Ishikawa (cell line): ENCODE results near the gene ACO1.

Experiments
- CEBPB ChIP-seq: IDR thresholded peaks from 2 replicates; pipeline ENCODE4 v1.6.1; 2012
- CREB1 ChIP-seq: IDR thresholded peaks from 2 replicates; pipeline ENCODE4 v1.6.1; 2012; ENCODE audit warnings: low read depth
- EP300 ChIP-seq: IDR thresholded peaks from 2 replicates; pipeline ENCODE4 v1.6.1; 2012; ENCODE audit warnings: borderline replicate concordance
- FOXM1 ChIP-seq: IDR thresholded peaks from 2 replicates; pipeline ENCODE4 v1.6.1; 2012; ENCODE audit warnings: low read depth, borderline replicate concordance
- REST ChIP-seq: IDR thresholded peaks from 2 replicates; pipeline ENCODE4 v1.6.1; 2012; ENCODE audit warnings: low read depth, mild to moderate bottlenecking
- TAF1 ChIP-seq: IDR thresholded peaks from 2 replicates; pipeline ENCODE4 v1.6.1; 2012; ENCODE audit warnings: low read depth, mild to moderate bottlenecking
- TCF12 ChIP-seq: IDR thresholded peaks from 2 replicates; pipeline ENCODE4 v1.6.1; 2012; ENCODE audit warnings: low read depth
- TEAD4 ChIP-seq: IDR thresholded peaks from 2 replicates; pipeline ENCODE4 v1.6.1; 2012
- USF1 ChIP-seq: IDR thresholded peaks from 2 replicates; pipeline ENCODE4 v1.6.1; 2012
- YY1 ChIP-seq: IDR thresholded peaks from 2 replicates; pipeline ENCODE4 v1.6.1; 2012; ENCODE audit warnings: low read depth
- ZBTB7A ChIP-seq: IDR thresholded peaks from 2 replicates; pipeline ENCODE4 v1.6.1; 2012; ENCODE audit warnings: low read depth
- TF ChIP-seq, protein P1 (sequence below): IDR thresholded peaks from 2 replicates; pipeline ENCODE4 v1.6.1; 2012

DNA sequence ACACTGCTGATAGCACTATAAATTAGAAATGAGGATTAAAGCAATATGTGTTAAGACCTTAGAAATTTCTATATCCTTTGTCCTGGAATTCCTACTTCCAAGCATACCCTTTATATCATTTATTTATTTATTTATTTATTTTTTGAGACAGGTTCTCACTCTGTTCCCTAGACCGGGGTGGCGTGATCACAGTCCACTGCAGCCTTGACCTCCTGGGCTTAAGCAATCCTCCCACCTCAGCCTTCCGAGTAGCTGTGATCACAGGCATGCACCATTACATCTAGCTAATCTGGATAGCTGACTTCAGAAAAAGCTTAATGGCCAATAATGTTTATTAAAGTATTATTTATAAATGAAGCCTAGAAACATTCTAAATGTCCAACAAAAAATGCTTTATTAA lies 27.3 kb downstream of the ACO1 start:
- TF ChIP-seq ZBTB7A (no peak), REST (no peak), CEBPB (no peak), TEAD4 (no peak), TAF1 (no peak), USF1 (no peak), EP300 (no peak), YY1 (no peak), FOXM1 (no peak), CREB1 (no peak), TCF12 (no peak)
- TF ChIP-seq, protein P1, sequence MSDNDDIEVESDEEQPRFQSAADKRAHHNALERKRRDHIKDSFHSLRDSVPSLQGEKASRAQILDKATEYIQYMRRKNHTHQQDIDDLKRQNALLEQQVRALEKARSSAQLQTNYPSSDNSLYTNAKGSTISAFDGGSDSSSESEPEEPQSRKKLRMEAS = no peak
